Spinal cord (tissue), 10 donors: ENCODE results near the gene ADCY9. TPM values are rescaled to one million over a fixed set of nuclear protein-coding genes. Genes with fewer than 3 reads are reported as not detected.
"Not testable (repeated sequence)": the region's sequence is repeated elsewhere in the genome, so short reads cannot be mapped to it uniquely, and the experiment has no call there.

Experiments
- DNase-seq, 6 donors: peaks; one replicate each; pipeline versions ENCODE4 v3.0.0 to v3.0.0-alpha.2; 2013 to 2015; ENCODE audit warnings: low spot score in 6 of 6, low read depth in 4 of 6
- H3K27ac ChIP-seq: one replicate; pipeline ENCODE4 v1.5.1; 2013; ENCODE audit warnings: low read depth, low read length, control low read depth
- H3K27me3 ChIP-seq: one replicate; pipeline ENCODE4 v1.6.1; 2013; ENCODE audit warnings: low read length; ENCODE audit not compliant: control insufficient read depth, insufficient read depth
- H3K36me3 ChIP-seq: one replicate; pipeline ENCODE4 v1.6.1; 2013; ENCODE audit warnings: low read length; ENCODE audit not compliant: control insufficient read depth, insufficient read depth
- H3K4me1 ChIP-seq: one replicate; pipeline ENCODE4 v1.6.1; 2013; ENCODE audit warnings: low read length; ENCODE audit not compliant: control insufficient read depth, insufficient read depth
- H3K4me3 ChIP-seq: one replicate; pipeline ENCODE4 v1.5.1; 2013; ENCODE audit warnings: low read depth, low read length, control low read depth
- H3K9me3 ChIP-seq: one replicate; pipeline ENCODE4 v1.6.1; 2013; ENCODE audit warnings: low read length; ENCODE audit not compliant: control insufficient read depth, insufficient read depth
- WGBS: methylation state at CpG from one replicate; pipeline ENCODE4 v1.1.5; 2013; ENCODE audit warnings: missing lambda C conversion rate; ENCODE audit not compliant: insufficient coverage; 5-methylcytosine and 5-hydroxymethylcytosine counted together
- long read RNA-seq, 4 donors: transcript quantifications; one replicate each; lab custom pipeline, GENCODE V29; 2026
- polyA plus RNA-seq, 2 donors: library from polyadenylated mRNA; unstranded; fragments of 120-200 nt; gene quantifications; one replicate each; pipeline ENCODE4 v1.2.1, GENCODE V29; 2013; ENCODE audit not compliant: insufficient read length in 2 of 2
- total RNA-seq, 2 donors: library from RNA; depleted of rRNA in 1 of 2; stranded (reverse); fragments of 120-200 nt in 1 of 2; fragments of >200 nt in 1 of 2; gene quantifications; one replicate each; pipeline versions ENCODE4 v1.2.3 to v1.2.4, GENCODE V29; 2013 to 2014
- donor health status: healthy.

The ADCY9 gene
- total RNA-seq (10 to 100 TPM; 12.6 to 13.4 TPM), polyA plus RNA-seq (10 to 100 TPM; 12.0 to 13.4 TPM)
- long read RNA-seq, donor 1, full-length matches to known transcripts = 1 of 1 reads
- long read RNA-seq, donor 1, partial matches to known transcripts = 0 of 1 reads
- long read RNA-seq, donor 1, other reads (novel, unspliced or antisense) = 0 of 1 reads
- long read RNA-seq, donor 2 = 0 reads
- long read RNA-seq, donor 3, partial matches to known transcripts = 0 of 1 reads
- long read RNA-seq, donor 3, other reads (novel, unspliced or antisense) = 0 of 1 reads
- long read RNA-seq, donor 4, partial matches to known transcripts = 0 of 1 reads
- long read RNA-seq, donor 4, other reads (novel, unspliced or antisense) = 0 of 1 reads

GRCh38 chr16:4116325-4117249, at the start of gene ADCY9:
Gene ADCY9 (minus strand): TSS chr16:4116442. CDS start chr16:4115442, 1,000 bp downstream.
- peaks cover 16% of the 10 kb centered on the region for H3K36me3 ChIP-seq
- peak within 1 kb of the TSS; percentile 58 for H3K27ac ChIP-seq
- H3K4me1 ChIP-seq = peaks cover 32% of the 10 kb centered on the region
- DNase-seq = peak in 5 of 6 donors; percentile 73 to 96 (median 82)
- H3K9me3 ChIP-seq = no peaks in the 10 kb centered on the region
- H3K4me3 ChIP-seq = peak within 1 kb of the TSS; percentile 55
- no peaks in the 10 kb centered on the region for H3K27me3 ChIP-seq
- 2% methylated on average over 104 of the region's 105 CpGs for WGBS

DNA sequence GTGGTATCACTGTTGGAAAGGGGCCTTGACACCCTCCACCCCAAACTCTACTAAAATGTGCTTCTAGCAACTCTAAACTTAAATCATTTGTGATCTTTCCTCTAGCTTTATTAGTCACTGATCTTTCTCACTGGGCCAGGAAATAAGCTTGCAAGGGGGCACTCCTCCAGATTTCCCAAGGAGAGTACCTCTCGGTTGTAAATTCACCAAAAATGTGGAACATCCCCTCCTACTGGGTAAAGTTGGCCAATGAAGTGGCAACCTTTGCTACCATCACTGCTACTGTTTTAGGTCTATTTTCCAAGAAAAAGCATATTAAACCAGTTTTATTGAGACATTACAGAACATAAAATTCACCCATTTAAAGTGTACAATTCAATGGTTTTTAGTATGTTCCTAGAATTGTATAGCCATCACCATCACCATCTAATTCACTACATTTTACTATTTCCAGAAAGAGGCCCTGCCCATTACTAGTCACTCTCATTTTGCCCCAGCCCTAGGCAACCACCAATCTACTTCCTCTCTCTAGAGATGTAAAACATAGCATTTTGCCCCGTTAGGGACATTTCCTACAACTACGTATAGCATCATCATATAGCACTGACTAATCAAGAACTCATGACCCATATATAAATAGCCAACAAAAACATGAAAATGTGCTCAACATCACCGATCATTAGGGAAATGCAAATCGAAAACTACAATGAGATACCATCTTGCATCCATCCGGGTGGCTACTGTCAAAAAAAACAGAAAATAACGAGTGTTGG, 44.6 kb upstream of the ADCY9 start:
- no peaks in the 10 kb centered on the region for H3K36me3 ChIP-seq
- no peaks in the 10 kb centered on the region for H3K27me3 ChIP-seq
- H3K27ac ChIP-seq = no peak overlapping the region
- H3K9me3 ChIP-seq = no peaks in the 10 kb centered on the region
- 89% methylated on average over 6 of the region's 7 CpGs for WGBS
- H3K4me3 ChIP-seq = no peak overlapping the region
- no peak for DNase-seq
- H3K4me1 ChIP-seq = no peaks in the 10 kb centered on the region

DNA sequence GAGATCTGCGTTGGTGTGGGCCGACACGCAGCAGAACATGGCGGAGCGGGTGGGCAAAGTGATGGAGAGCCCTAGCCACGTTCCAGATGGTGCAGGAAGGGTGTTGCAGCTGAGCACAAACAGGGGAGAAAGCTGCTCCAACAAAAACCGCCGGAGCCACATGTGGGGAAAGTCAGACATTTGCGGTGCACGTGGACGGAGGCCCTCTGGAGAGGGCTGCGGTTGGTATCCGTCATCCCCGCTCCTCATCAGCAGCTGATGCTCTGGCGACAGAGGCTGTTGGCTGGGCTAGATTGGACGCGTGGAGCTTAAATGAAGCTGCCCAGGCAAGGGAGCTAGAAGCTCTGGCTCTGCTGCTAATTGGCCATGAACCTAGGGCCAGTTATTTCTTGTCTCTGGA, 43.5 kb upstream of the ADCY9 start:
- Histone ChIP-seq H3K9me3 (no peaks in the 10 kb centered on the region), H3K36me3 (no peaks in the 10 kb centered on the region), H3K27ac (no peak overlapping the region), H3K4me1 (no peaks in the 10 kb centered on the region), H3K27me3 (no peaks in the 10 kb centered on the region), H3K4me3 (no peak overlapping the region)
- WGBS = 87% methylated on average over 17 of the region's 17 CpGs
- peak in 1 of 6 donors; percentile 3 for DNase-seq

DNA sequence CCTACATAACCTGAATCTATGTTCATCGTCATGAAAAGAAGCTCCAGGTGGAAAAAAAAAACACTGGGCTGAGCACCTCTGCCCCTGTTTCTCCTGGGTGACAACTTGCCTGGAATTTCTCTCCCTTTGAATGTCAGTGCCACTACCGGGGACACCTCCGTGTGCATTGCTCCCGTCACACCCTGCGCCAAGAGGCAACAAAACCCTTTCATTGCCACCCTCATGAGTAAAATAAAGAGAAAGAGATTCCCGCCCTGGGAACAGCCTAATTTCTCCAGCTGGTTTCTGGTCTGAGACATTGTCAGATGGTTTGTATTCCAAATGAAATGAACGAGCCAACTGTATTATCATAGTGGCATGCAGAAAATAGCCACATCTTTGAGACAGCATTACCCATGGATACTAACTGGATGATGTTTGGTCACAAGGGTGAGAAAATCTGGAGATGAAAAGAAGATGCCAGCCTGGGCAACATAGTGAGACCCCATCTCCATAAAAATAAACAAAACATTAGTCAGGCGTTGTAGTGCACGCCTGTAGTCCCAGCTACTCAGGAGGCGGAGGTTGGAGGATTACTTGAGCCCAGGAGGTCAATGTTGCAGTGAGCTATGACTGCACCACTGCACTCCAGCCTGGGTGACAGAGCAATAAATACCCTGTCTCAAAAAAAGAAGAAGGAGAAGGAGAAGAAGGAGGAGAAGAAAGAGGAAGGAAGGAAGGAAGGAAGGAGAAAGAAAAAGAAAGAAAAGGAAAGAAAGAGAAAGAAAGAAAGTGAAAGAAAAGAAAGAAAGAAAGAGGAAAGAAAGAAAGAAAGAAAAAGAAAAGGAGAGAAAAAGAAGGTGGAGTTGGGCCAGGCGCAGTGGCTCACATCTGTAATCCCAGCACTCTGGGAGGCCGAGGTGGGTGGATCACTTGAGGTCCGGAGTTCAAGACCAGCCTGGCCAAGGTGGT, 42.2 kb upstream of the ADCY9 start:
- H3K27ac ChIP-seq = no peak overlapping the region
- no peaks in the 10 kb centered on the region for H3K9me3 ChIP-seq
- WGBS = 72% methylated on average over 4 of the region's 13 CpGs
- H3K4me1 ChIP-seq = no peaks in the 10 kb centered on the region
- no peak for DNase-seq
- H3K27me3 ChIP-seq = no peaks in the 10 kb centered on the region
- no peaks in the 10 kb centered on the region for H3K36me3 ChIP-seq
- H3K4me3 ChIP-seq = no peak overlapping the region

- 100% methylated on average over 2 of the region's 4 CpGs for WGBS
- H3K4me3 ChIP-seq = no peak overlapping the region
- H3K4me1 ChIP-seq = no peaks in the 10 kb centered on the region
- DNase-seq = no peak
- H3K36me3 ChIP-seq = no peaks in the 10 kb centered on the region
- H3K27me3 ChIP-seq = no peaks in the 10 kb centered on the region
- H3K27ac ChIP-seq = no peak overlapping the region
- no peaks in the 10 kb centered on the region for H3K9me3 ChIP-seq
These were observed 41.2 kb upstream of the ADCY9 start for GRCh38 chr16:4157376-4157825.

DNA sequence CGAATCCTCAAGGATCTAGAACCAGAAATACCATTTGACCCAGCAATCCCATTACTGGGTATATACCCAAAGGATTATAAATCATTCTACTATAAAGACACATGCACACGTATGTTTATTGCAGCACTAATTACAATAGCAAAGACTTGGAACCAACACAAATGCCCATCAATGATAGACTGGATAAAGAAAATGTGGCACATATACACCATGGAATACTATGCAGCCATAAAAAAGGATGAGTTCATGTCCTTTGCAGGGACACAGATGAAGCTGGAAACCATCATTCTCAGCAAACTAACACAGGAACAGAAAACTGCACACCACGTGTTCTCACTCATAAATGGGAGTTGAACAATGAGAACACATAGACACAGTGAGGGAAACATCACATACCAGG, 40.3 kb upstream of the ADCY9 start:
- no CpG with 5 or more reads among the region's 3 CpGs for WGBS
- not testable (repeated sequence) for H3K4me1 ChIP-seq, DNase-seq, H3K27me3 ChIP-seq, H3K27ac ChIP-seq, H3K9me3 ChIP-seq, H3K4me3 ChIP-seq, H3K36me3 ChIP-seq

- not testable (repeated sequence) for H3K27me3 ChIP-seq, H3K4me3 ChIP-seq, H3K4me1 ChIP-seq, DNase-seq, H3K9me3 ChIP-seq, H3K36me3 ChIP-seq, H3K27ac ChIP-seq
- 92% methylated on average over 11 of the region's 13 CpGs for WGBS
These were observed 37.1 kb upstream of the ADCY9 start for GRCh38 chr16:4153364-4153763.

- H3K4me1 ChIP-seq = no peaks in the 10 kb centered on the region
- DNase-seq = peak in 1 of 6 donors; percentile 3
- WGBS = 64% methylated on average over 4 of the region's 5 CpGs
- no peaks in the 10 kb centered on the region for H3K9me3 ChIP-seq
- no peaks in the 10 kb centered on the region for H3K27me3 ChIP-seq
- H3K4me3 ChIP-seq = no peak overlapping the region
- no peaks in the 10 kb centered on the region for H3K36me3 ChIP-seq
- H3K27ac ChIP-seq = no peak overlapping the region
These were observed 36.0 kb upstream of the ADCY9 start for GRCh38 chr16:4152267-4152666.
